HepG2 (cell line): ENCODE results near the gene CEP131. TPM values are rescaled to one million over a fixed set of nuclear protein-coding genes. Genes with fewer than 3 reads are reported as not detected.

ENCODE experiments used
- AKAP8 ChIP-seq: sonication (generic); formaldehyde crosslinking; IDR thresholded peaks from 2 replicates; pipeline ENCODE4 v1.5.1; 2020; ENCODE audit warnings: mild to moderate bottlenecking, missing genetic modification reagents
- ARID2 ChIP-seq: sonication (generic); formaldehyde crosslinking; IDR thresholded peaks from 2 replicates; pipeline ENCODE4 v1.8.1; 2022; ENCODE audit warnings: mild to moderate bottlenecking, missing genetic modification reagents, borderline replicate concordance
- CHD4 ChIP-seq: fragments of 200-600 bp; sonication (generic); IDR thresholded peaks from 2 replicates; pipeline ENCODE4 v1.7.0; 2017; ENCODE audit warnings: mild to moderate bottlenecking, low read length, borderline replicate concordance
- HDAC6 ChIP-seq: fragments of 200-600 bp; sonication (generic); IDR thresholded peaks from 2 replicates; pipeline ENCODE4 v1.7.0; 2017; ENCODE audit warnings: mild to moderate bottlenecking, antibody characterized with exemption, low read length, low read depth
- HIVEP1 ChIP-seq: sonication (generic); formaldehyde crosslinking; IDR thresholded peaks from 2 replicates; pipeline ENCODE4 v1.4.0; 2020; ENCODE audit warnings: mild to moderate bottlenecking, missing genetic modification reagents
- KLF12 ChIP-seq: sonication (generic); formaldehyde crosslinking; IDR thresholded peaks from 2 replicates; pipeline ENCODE4 v1.4.0; 2020; ENCODE audit warnings: missing genetic modification reagents, borderline replicate concordance
- MNT ChIP-seq: fragments of 450-650 bp; IDR thresholded peaks from 2 replicates; pipeline ENCODE4 v1.6.1; 2016
- SP1 ChIP-seq, 2 experiments: fragments of 450-650 bp in 1 of 2; sonication (generic) in 1 of 2; formaldehyde crosslinking in 1 of 2; IDR thresholded peaks; 2 replicates each; pipeline versions ENCODE4 v1.4.0 to v1.6.1; 2016 to 2020; ENCODE audit warnings: missing genetic modification reagents in 1 of 2
- TARDBP ChIP-seq: sonication (generic); formaldehyde crosslinking; IDR thresholded peaks from 2 replicates; pipeline ENCODE4 v1.8.0; 2022; ENCODE audit warnings: mild to moderate bottlenecking, missing genetic modification reagents
- TEAD2 ChIP-seq: sonication (generic); formaldehyde crosslinking; IDR thresholded peaks from 2 replicates; pipeline ENCODE4 v1.9.0; 2021; ENCODE audit warnings: missing genetic modification reagents
- XRCC5 ChIP-seq: fragments of 200-400 bp; formaldehyde crosslinking; optimal IDR thresholded peaks from 2 replicates; pipeline ENCODE3; 2017; ENCODE audit warnings: mild to moderate bottlenecking, low read length
- ZFP36L1 ChIP-seq: sonication (generic); formaldehyde crosslinking; IDR thresholded peaks from 2 replicates; pipeline ENCODE4 v1.8.0; 2022; ENCODE audit warnings: mild to moderate bottlenecking, missing genetic modification reagents, moderate library complexity
- ZNF543 ChIP-seq: sonication (generic); formaldehyde crosslinking; IDR thresholded peaks from 2 replicates; pipeline ENCODE4 v1.4.0; 2020; ENCODE audit warnings: mild to moderate bottlenecking, missing genetic modification reagents
- ZNF605 ChIP-seq: sonication (generic); formaldehyde crosslinking; IDR thresholded peaks from 2 replicates; pipeline ENCODE4 v1.8.0; 2022; ENCODE audit warnings: mild to moderate bottlenecking, missing genetic modification reagents
- ZNF652 ChIP-seq: IDR thresholded peaks from 2 replicates; pipeline ENCODE4 v1.6.1; 2016; ENCODE audit warnings: low read depth, borderline replicate concordance
- ZNF660 ChIP-seq: sonication (generic); formaldehyde crosslinking; IDR thresholded peaks from 2 replicates; pipeline ENCODE4 v1.5.1; 2020; ENCODE audit warnings: mild to moderate bottlenecking, low read depth, missing genetic modification reagents, borderline replicate concordance
- polyA plus RNA-seq, 8 experiments: library from polyadenylated mRNA; depleted of rRNA in 3 of 8; stranded (reverse) in 7 of 8; unstranded in 1 of 8; fragments of >200 nt; fragmentation: Illumina TruSeq in 4 of 8; extraction: Trizol in 4 of 8; gene quantifications; 2 replicates each; pipeline versions ENCODE4 v1.2.1 to v1.2.3, GENCODE V29; 2011 to 2016; ENCODE audit warnings: low read depth in 4 of 8, missing spikeins in 1 of 8, mixed read lengths in 1 of 8; ENCODE audit not compliant: insufficient read depth in 1 of 8
- total RNA-seq, 5 experiments: library from RNA; depleted of rRNA; stranded (reverse); fragments of >200 nt; fragmentation: Illumina TruSeq; extraction: Trizol; gene quantifications; 2 replicates each; pipeline ENCODE4 v1.2.3, GENCODE V29; 2016; ENCODE audit warnings: low read depth in 1 of 5
- TF ChIP-seq, protein P1 (sequence below): sonication (generic); formaldehyde crosslinking; IDR thresholded peaks from 2 replicates; pipeline ENCODE4 v1.5.0; 2020; ENCODE audit warnings: mild to moderate bottlenecking, missing genetic modification reagents
- TF ChIP-seq, protein P2 (sequence below): sonication (generic); formaldehyde crosslinking; IDR thresholded peaks from 2 replicates; pipeline ENCODE4 v1.4.0; 2020; ENCODE audit warnings: mild to moderate bottlenecking, missing genetic modification reagents
- TF ChIP-seq, protein P3 (sequence below): sonication (generic); formaldehyde crosslinking; conservative IDR thresholded peaks from 2 replicates; pipeline ENCODE4 v1.8.1; 2023; ENCODE audit warnings: missing genetic modification reagents
- TF ChIP-seq, protein P4 (sequence below): sonication (generic); formaldehyde crosslinking; IDR thresholded peaks from 2 replicates; pipeline ENCODE4 v1.4.0; 2020; ENCODE audit warnings: mild to moderate bottlenecking, missing genetic modification reagents

The CEP131 gene
- total and polyA plus RNA-seq, 2 of the 13 experiments (the other 11 are each of a cell fraction or from before 2014, with no cell fraction given), result 5.0 to 16.8 TPM

- TF ChIP-seq KLF12 (CRISPR knock-in tag) (peak; percentile 25), ARID2 (CRISPR knock-in tag) (no peak), TARDBP (no peak), TEAD2 (CRISPR knock-in tag) (peak; percentile 28; the same call in 1 of the 2 replicates), CHD4 (no peak), HIVEP1 (CRISPR knock-in tag) (peak; percentile 46; the same call in 1 of the 2 replicates), ZFP36L1 (no peak), ZNF605 (peak; percentile 7; the same call in 1 of the 2 replicates), SP1 (IDR thresholded peaks at IDR 0.05) (no peak), SP1 (CRISPR knock-in tag; IDR thresholded peaks at IDR 0.05) (peak; percentile 83; the same call in 1 of the 2 replicates), ZNF543 (CRISPR knock-in tag) (no peak), HDAC6 (no peak), ZNF652 (CRISPR knock-in tag) (no peak), XRCC5 (peak; percentile 67), ZNF660 (CRISPR knock-in tag) (no peak), AKAP8 (CRISPR knock-in tag) (peak; percentile 88), MNT (peak; percentile 47; the same call in 1 of the 2 replicates)
- TF ChIP-seq, protein P1, sequence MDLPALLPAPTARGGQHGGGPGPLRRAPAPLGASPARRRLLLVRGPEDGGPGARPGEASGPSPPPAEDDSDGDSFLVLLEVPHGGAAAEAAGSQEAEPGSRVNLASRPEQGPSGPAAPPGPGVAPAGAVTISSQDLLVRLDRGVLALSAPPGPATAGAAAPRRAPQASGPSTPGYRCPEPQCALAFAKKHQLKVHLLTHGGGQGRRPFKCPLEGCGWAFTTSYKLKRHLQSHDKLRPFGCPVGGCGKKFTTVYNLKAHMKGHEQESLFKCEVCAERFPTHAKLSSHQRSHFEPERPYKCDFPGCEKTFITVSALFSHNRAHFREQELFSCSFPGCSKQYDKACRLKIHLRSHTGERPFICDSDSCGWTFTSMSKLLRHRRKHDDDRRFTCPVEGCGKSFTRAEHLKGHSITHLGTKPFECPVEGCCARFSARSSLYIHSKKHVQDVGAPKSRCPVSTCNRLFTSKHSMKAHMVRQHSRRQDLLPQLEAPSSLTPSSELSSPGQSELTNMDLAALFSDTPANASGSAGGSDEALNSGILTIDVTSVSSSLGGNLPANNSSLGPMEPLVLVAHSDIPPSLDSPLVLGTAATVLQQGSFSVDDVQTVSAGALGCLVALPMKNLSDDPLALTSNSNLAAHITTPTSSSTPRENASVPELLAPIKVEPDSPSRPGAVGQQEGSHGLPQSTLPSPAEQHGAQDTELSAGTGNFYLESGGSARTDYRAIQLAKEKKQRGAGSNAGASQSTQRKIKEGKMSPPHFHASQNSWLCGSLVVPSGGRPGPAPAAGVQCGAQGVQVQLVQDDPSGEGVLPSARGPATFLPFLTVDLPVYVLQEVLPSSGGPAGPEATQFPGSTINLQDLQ, result peak; percentile 48; the same call in 1 of the 2 replicates
- TF ChIP-seq, protein P2, sequence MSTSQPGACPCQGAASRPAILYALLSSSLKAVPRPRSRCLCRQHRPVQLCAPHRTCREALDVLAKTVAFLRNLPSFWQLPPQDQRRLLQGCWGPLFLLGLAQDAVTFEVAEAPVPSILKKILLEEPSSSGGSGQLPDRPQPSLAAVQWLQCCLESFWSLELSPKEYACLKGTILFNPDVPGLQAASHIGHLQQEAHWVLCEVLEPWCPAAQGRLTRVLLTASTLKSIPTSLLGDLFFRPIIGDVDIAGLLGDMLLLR (CRISPR knock-in tag), result peak; percentile 60
- TF ChIP-seq, protein P3, sequence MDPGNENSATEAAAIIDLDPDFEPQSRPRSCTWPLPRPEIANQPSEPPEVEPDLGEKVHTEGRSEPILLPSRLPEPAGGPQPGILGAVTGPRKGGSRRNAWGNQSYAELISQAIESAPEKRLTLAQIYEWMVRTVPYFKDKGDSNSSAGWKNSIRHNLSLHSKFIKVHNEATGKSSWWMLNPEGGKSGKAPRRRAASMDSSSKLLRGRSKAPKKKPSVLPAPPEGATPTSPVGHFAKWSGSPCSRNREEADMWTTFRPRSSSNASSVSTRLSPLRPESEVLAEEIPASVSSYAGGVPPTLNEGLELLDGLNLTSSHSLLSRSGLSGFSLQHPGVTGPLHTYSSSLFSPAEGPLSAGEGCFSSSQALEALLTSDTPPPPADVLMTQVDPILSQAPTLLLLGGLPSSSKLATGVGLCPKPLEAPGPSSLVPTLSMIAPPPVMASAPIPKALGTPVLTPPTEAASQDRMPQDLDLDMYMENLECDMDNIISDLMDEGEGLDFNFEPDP (CRISPR knock-in tag), result no peak
- TF ChIP-seq, protein P4, sequence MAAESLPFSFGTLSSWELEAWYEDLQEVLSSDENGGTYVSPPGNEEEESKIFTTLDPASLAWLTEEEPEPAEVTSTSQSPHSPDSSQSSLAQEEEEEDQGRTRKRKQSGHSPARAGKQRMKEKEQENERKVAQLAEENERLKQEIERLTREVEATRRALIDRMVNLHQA (CRISPR knock-in tag), result no peak
Measured at GRCh38 chr17:81238815-81239713, 16.3 kb upstream of the CEP131 start, which contains the start of the genes NDUFAF8 and TEPSIN (continued).
